ENCODE measurements around the gene MYO5B. TPM values are rescaled to one million over a fixed set of nuclear protein-coding genes. Genes with fewer than 3 reads are reported as not detected.

MYO5B gene
- polyA plus RNA-seq, 1 of the 3 experiments (the other 2 are of a cell fraction) = 1.3 TPM

GRCh38 chr18:49884465-49884864 lies 310.5 kb downstream of the MYO5B start:
- ChIA-PET POLR2A (no interaction called here), CTCF (interaction anchor here (0.6 kb wide), 1 partner anchor 14 kb away, joined by 3 read pairs; no protein-coding TSS in a partner anchor)
- Histone ChIP-seq H3K36me3 (replicated peaks in 1 of 2; ENCODE audit: control insufficient read depth in 1 of 2, insufficient read depth in 2 of 2, low read length in 1 of 2) (no peaks in the 10 kb centered on the region), H3K27ac (ENCODE audit: low read depth in 2 of 2, low read length in 1 of 2) (no peak overlapping the region), H3F3A (replicated peaks; ENCODE audit: insufficient read depth) (no peaks in the 10 kb centered on the region), H3K9ac (no peak overlapping the region), H4K20me1 (ENCODE audit: insufficient read depth) (no peaks in the 10 kb centered on the region), H3K79me2 (ENCODE audit: insufficient read depth) (no peaks in the 10 kb centered on the region), H3K9me2 (no peaks in the 10 kb centered on the region), H3K27me3 (ENCODE audit: insufficient read depth) (no peaks in the 10 kb centered on the region), H3K9me3 (no peaks in the 10 kb centered on the region), H3K4me3 (ENCODE audit: low read depth in 2 of 2, low read length in 1 of 2) (no peak overlapping the region), H3K4me1 (ENCODE audit: control insufficient read depth in 1 of 2, insufficient read depth in 2 of 2, low read depth in 1 of 2, low read length in 1 of 2) (no peaks in the 10 kb centered on the region), H2AFZ (ENCODE audit: low read depth) (no peak overlapping the region), H3K4me2 (no peak overlapping the region)
- TF ChIP-seq, protein P1, sequence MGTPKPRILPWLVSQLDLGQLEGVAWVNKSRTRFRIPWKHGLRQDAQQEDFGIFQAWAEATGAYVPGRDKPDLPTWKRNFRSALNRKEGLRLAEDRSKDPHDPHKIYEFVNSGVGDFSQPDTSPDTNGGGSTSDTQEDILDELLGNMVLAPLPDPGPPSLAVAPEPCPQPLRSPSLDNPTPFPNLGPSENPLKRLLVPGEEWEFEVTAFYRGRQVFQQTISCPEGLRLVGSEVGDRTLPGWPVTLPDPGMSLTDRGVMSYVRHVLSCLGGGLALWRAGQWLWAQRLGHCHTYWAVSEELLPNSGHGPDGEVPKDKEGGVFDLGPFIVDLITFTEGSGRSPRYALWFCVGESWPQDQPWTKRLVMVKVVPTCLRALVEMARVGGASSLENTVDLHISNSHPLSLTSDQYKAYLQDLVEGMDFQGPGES (IDR thresholded peaks at IDR 0.05; ENCODE audit: low read depth, low read length) = no peak
- TF ChIP-seq TAF1 (IDR thresholded peaks at IDR 0.05; ENCODE audit: borderline replicate concordance, low read depth, low read length) (no peak), CHD2 (IDR thresholded peaks at IDR 0.05; ENCODE audit: low read length, partially characterized antibody) (no peak), RAD21 (IDR thresholded peaks at IDR 0.05; ENCODE audit: low read length) (no peak), MAX (IDR thresholded peaks at IDR 0.05; ENCODE audit: low read depth) (no peak), ELF1 (IDR thresholded peaks at IDR 0.05) (no peak)
- WGBS (ENCODE audit: low lambda C conversion rate) = 79% methylated on average over 4 of the region's 4 CpGs
- DNase-seq = no peak

DNA sequence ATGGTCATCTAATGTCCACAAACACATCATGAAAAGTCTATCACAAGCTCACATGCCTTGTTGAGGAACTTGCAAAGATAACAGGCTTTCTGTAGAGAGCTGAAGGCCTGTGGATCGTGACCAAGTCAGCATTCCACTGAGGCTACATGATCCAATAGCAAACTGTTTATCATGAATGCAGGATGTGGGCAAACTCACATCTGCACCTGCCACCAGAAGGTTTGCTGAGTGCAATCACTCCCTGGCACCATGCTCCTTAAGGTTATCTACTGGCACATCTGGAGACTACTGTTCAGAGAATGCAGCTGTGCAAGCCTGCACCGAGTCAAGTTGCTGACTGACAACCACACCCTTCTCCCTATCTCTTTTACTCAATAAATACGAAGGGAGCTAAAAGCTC lies 314.3 kb downstream of the MYO5B start:
- no peak overlapping the region for H3K4me3 ChIP-seq (ENCODE audit: low read depth in 2 of 2, low read length in 1 of 2)
- H3K27ac ChIP-seq (ENCODE audit: low read depth in 2 of 2, low read length in 1 of 2) = no peak overlapping the region
- CTCF ChIA-PET = no interaction called here
- peaks cover 0 to under 1% of the 10 kb centered on the region in 2 experiments; a peak in 1 of 4 replicates for H3K4me1 ChIP-seq (ENCODE audit: control insufficient read depth in 1 of 2, insufficient read depth in 2 of 2, low read depth in 1 of 2, low read length in 1 of 2)
- no peaks in the 10 kb centered on the region for H3K9me3 ChIP-seq
- WGBS (ENCODE audit: low lambda C conversion rate) = 33% methylated on average over 3 of the region's 3 CpGs
- TF ChIP-seq CHD2 (IDR thresholded peaks at IDR 0.05; ENCODE audit: low read length, partially characterized antibody) (no peak), EZH2phosphoT487 (IDR thresholded peaks at IDR 0.05; ENCODE audit: borderline replicate concordance, low read depth) (no peak), MXI1 (IDR thresholded peaks at IDR 0.05; ENCODE audit: low read depth, low read length) (no peak), CTCF (IDR thresholded peaks at IDR 0.05) (no peak), NRF1 (IDR thresholded peaks at IDR 0.05; ENCODE audit: low read depth, low read length) (no peak), YY1 (IDR thresholded peaks at IDR 0.05; ENCODE audit: low read depth) (no peak), REST (IDR thresholded peaks at IDR 0.05; ENCODE audit: low read depth, low read length) (no peak), MAX (IDR thresholded peaks at IDR 0.05; ENCODE audit: low read depth) (no peak), TEAD4 (IDR thresholded peaks at IDR 0.05; ENCODE audit: borderline replicate concordance, insufficient read depth) (no peak), MEF2A (IDR thresholded peaks at IDR 0.05; ENCODE audit: borderline replicate concordance, low read depth) (no peak), RXRA (IDR thresholded peaks at IDR 0.05; ENCODE audit: borderline replicate concordance, low read depth) (no peak), RAD21 (IDR thresholded peaks at IDR 0.05; ENCODE audit: low read length) (no peak)
- no peaks in the 10 kb centered on the region for H4K20me1 ChIP-seq (ENCODE audit: insufficient read depth)
- no peaks in the 10 kb centered on the region for H3K36me3 ChIP-seq (replicated peaks in 1 of 2; ENCODE audit: control insufficient read depth in 1 of 2, insufficient read depth in 2 of 2, low read length in 1 of 2)
- no peaks in the 10 kb centered on the region for H3K9me2 ChIP-seq
- no peak overlapping the region for H2AFZ ChIP-seq (ENCODE audit: low read depth)
- DNase-seq = no peak
- no peaks in the 10 kb centered on the region for H3K27me3 ChIP-seq (ENCODE audit: insufficient read depth)
- POLR2A ChIA-PET = no interaction called here
- H3K4me2 ChIP-seq = no peak overlapping the region
- no peaks in the 10 kb centered on the region for H3K79me2 ChIP-seq (ENCODE audit: insufficient read depth)
- no peak overlapping the region for H3K9ac ChIP-seq
- H3F3A ChIP-seq (replicated peaks; ENCODE audit: insufficient read depth) = no peaks in the 10 kb centered on the region

All from SK-N-SH (cell line).